CD4-positive, alpha-beta T cell treated with Interleukin-17A for 1 hour (primary cell): ENCODE results near the gene DGKI.

Experiments
- DNase-seq: peaks from one replicate; pipeline ENCODE4 v3.0.0-alpha.2; 2020

Gene DGKI

DNA sequence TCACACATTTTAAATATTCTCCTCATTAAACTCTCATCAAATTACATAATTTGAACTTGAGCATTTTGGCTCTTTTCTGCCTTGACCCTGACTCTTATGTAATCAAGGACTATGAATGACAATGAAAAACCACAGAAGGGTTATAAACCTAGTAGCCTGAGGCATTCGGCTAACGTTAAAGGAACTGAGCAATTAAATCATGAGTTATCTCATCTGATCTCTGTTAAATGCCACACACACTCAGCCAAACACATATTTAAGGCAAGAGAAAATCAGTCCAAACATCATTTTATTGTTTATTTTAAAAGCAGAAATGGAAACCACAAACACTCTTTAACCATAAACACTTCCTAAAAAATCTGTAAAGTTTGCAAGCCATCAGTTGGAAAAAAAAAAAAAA is 204.3 kb downstream of the DGKI start:
- DNase-seq: no peak

DNA sequence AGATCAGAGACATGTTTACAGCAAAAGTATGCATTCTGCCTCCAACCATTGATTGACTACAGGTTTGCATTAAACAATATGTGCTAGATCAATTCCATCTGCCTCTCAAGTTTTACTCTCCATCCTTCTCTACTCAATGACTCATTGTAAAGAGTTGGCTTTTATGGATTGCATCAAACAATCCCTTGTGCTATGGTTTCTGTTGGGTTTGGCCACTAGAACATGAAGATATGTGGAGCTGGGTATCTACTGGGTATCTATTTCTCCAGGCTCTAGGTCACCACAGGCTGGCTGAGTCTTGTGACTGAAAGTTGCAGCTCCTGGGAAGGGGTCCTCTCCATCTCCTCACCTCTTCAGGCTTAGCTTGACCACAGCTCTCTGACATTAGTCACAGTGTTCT is 204.7 kb downstream of the DGKI start:
- no peak for DNase-seq

DNA sequence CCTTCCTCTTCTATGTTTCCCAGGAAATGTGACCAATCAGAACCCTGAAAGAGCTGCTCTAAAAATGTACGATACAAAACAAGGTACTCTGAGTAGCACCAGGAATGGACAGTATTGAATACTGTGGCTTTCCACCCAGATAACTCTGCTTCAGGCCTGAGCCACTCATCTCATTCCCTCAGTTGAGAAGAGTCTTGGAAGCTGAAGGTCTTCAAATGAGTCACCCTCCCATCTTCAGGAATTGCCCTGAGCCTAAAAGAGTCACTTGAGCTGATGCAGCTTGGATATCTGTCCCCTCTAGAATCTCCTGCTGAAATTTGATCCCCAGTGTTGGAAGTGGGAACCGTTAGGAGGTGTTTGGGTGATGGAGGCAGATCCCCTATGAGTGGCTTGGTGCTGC is 210.4 kb downstream of the DGKI start:
- no peak for DNase-seq

DNA sequence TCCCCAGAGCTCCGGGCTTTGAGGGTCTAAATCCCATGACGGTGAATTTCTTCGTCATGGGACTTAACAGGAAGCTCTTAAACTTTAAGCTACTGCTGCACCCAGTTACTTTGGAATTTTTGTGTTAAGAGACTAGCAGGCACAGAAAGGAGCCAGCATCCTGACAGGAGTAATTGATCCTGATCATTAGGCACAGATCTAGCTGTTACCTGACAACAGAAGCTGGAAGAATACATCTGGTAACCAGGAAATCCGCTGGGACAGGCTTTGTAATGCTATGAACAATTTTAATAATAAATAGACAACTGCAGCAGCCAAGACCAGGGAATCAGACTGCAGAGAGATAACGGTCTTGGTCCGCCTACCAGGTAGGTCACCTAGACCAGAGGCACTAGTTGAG is 210.9 kb downstream of the DGKI start:
- DNase-seq: no peak

DNA sequence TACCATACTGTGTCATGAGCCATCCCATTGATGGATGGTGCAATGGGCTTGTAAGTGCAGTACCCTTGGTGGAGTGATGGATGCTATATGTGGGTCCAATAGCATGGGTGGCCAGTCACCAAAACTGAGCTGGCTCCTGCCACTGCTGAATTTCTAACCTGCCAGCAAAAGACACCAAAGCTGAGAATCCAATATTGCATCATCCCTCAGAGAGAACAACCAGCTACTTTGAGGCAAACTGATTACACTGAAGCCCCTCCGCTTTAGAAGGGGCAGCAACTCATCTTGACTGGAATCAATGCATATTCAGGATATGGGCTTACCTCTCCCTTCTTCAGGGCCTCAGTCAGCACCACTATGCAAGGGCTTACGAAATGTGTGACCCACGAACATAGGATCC is 211.6 kb downstream of the DGKI start:
- DNase-seq: no peak

DNA sequence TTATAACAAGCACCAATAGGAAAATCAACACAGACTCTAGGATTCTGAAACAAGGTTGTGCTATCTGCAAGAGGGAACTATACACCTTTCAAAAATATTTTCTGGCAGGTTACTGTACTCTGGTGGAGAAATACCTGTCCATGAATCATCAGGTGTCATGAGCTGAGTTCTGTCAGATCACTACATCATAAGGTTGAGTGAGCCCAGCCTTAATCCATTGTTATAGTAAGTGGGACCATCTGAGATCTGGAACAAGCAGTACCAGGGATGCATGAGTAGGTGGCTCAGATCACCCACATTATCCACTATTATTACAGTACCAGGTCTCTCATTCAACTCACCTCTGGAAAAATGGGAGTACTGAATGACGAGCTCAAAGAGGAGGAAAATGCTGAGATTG is 212.4 kb downstream of the DGKI start:
- DNase-seq: no peak

DNA sequence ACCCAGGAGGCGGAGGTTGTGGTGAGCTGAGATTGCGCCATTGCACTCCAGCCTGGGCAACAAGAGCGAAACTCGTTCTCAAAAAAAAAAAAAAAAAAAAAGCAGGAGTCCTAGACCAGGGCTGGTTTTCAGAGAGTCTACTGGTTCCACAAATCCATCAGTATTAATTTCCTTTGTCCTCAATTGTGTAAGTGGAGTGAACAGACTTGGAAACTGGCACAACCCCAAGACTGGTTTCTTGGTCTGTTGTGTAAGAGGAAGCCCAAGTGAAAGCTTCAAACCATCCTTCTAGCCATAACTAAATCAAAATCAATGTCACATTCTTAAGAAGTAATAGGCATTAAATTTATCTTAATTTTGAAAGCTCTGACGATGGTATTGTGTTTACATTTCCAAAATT is 213.6 kb downstream of the DGKI start:
- no peak for DNase-seq

DNA sequence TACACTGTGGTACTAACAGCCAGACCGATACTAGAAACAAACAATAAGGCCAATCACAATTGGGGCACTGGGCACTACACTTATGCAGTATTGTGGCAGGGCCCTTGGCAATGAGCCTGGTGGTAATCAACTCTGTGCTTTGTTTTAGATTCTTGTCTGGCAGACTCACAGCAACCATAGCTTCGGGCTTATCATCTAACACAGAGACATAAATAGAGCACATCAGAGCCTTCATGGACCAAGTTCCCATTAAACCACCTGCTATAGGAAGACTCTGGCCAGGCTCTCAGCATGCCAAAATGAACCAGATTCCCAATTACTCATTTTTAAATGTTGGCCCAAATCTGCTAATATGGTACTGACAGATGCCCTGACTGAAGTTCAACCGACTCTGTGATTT is 218.6 kb downstream of the DGKI start:
- no peak for DNase-seq

DNA sequence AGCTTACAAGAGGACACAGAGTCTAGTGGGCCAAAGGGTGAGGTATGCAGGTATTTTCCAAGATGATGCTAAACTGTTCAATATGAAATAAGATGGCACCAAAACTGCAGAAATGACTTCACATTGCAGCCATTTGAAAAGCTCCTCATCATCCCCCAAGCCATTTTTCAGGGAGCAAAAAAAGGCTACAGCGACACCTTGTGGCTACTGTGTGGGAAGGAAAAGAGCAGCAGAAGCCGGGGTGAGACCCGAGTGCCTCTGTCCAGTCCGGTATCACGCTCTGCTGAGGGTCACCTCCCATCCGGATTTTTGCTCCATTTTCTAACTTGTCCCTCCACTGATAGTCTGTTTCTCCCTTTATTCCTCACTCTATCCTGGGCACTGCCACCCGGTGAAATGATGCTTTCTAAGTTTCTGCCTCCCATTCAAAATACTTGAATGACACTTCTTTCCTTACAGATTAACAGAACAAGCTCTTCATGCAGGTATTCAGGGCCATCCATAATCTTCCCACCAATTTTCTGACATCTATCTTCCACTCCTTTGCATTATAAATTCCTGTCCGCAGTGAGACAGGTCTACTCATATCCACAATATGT is 220.2 kb downstream of the DGKI start:
- DNase-seq: peak; percentile 12

DNA sequence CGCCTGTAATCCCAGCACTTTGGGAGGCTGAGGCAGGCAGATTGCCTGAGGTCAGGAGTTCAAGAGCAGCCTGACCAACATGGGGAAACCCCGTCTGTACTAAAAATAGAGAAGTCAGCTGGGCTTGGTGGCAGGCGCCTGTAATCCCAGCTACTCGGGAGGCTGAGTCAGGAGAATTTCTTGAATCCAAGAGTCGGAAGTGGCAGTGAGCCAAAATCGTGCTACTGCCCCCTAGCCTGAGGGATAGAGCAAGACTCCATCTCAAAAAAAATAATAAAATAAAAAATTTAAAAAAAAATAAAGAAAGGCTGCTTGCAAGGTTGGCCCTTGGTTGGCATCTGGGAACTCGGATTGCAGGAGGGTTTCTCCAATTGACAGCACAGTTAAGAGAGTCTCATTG is 221.6 kb downstream of the DGKI start:
- DNase-seq: no peak

DNA sequence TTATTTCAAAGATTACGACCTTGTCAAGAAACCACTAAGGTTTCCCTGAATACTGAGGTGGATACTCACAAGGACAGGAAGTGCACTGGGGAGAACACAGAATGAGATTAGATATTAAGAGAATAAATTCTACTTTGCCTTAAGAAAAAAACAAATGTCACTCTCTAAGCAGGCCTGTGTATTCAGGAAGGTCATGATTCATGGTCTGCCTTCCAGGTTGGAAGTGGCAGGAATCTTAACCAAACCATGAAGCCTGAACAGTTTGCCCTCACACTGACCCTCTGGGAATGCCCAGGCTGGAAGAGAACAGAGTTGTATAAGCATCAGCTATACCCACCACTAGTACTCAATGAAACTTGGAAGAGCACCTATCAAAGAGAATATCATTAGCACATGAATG is 227.6 kb downstream of the DGKI start:
- DNase-seq: no peak

DNA sequence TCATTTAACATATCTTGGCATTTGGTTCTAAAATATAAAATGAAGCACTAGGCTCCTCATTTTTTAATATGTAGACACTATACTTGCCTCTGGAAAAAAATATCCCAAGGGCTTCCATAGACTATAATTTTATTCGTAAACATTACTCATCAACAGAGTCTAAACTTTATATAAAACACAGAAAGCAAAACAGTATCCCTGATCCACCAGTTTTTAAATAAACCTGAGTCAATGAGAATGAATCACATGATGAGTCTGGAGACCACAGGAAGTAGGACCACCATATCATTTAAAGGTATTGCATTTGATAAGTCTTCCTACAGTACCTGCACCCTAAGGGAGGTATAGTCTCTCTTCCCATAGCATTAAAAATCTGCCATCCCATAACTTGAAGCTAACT is 228.0 kb downstream of the DGKI start:
- DNase-seq: no peak

DNA sequence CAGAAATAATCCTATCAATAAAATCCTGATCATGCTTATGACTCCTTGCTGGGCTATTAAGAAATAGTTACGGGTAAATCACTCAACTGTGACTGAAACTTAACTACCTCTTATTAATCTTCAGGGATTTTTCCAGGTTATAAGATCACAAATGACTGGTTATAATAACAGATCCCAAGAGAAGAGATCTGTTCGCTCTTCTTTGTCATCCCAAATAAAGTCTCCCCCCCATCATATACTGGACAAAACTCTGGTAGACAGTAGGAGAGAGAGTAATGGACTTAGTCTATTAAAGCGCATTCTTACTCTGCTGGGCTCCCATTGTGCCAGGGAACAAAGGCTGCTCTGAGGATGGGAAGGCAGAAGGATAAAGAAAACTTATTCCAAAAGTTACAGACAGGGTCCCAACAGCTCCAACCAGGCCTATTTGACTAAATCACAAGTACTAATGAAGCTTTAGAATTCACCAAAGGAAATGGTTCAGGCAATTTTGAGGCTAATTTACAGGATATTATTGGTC is 233.7 kb downstream of the DGKI start:
- no peak for DNase-seq

DNA sequence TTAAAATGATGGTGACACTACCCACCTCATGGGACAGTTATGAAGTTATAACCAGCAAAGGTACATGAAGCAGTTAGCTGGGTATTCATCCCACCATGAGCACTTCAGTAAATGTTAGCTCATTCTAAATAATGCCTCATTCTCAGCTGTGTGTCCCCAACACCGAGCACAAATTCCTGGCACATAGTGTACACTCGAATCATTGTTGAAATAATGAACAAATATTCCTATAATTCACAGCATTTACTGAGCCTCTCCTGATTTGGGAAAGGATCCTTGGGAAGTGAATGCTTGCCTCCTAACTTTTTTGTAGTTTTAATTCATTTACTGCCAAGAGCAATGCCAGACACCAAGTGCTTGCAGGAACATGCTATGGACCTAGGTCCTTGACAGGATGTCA is 235.2 kb downstream of the DGKI start:
- DNase-seq: no peak

DNA sequence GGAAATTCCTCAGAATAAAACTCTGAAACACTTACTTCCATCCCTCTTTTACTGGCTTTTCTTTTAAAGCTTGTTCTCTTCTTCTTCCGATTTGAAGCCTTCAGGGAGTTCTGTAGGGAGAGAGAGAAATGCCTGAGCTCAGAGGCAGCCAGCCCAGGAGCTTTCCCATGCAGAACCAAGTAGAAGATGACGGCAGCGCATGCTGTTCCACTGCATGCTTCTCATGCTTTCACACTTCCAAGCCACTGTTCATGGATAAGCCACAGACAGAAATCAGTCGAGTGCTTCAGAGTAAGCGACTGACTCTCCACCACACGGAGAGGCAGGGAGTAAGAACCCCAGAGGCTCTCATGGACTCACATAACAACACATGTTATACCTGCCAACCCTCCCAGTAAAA is 237.3 kb downstream of the DGKI start:
- no peak for DNase-seq

DNA sequence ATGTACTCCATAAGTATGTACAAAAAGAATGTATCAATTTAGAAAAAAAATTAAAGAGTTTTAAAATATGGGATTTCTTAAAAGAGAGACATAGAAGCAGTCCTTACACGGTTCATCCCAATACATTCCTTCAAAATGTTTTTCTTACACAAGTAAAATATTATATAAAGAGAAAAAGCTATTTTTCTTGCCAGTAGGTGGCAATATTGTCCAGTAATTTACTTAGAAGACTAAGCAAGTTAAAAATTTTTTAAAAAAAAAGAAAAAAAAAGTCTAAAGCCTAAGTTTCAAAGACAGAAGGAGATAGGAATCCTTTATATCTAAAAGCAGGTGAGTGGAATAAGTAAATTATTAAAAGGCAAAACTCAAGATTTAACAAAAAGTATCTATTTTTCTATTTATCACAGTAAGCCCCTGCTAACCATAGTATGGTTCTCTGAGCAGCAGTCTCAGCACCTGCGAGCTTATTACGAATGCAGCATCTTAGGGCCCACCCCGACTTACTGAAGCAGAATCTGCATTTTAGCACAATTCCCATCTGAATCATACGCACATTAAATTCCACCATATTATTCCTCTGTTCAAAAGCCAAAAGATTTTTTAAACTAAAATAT is 240.6 kb downstream of the DGKI start:
- DNase-seq: peak; percentile 16

DNA sequence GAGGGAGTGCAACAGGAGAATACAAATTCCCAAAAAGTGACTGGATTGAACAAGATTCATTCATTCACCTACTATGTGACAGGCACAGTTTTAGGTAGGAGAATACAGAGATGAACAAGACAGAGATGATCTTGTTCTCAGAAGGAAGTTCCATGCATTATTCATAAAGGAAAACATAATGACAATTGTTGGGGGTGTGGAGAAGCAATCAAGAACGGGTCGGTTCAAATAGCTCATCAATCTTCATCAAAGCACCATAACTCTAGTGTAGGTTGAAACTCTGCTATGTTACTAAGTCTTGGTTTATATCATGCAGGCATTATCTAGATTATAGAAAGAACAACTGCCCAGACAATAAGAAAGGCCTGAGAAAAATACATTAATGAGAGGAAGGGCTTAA is 243.7 kb downstream of the DGKI start:
- DNase-seq: no peak

DNA sequence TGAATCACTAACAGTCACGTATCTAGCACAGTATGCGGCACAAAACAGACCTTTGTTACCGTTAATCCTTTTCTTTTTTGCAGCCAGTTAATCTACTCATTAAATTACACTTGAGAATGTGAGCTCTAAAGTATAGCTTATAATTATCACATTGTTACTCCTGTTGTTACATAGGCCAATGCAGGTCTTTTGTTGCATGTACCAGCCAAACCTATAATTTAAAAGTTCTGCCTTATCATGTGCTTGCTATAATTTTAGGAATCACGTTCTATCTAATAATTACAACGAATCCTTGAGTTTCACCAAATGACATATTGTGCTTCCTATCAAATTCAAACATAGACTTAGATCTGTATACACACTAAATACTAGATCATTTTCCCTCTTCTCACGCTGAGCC is 245.1 kb downstream of the DGKI start:
- DNase-seq: no peak

DNA sequence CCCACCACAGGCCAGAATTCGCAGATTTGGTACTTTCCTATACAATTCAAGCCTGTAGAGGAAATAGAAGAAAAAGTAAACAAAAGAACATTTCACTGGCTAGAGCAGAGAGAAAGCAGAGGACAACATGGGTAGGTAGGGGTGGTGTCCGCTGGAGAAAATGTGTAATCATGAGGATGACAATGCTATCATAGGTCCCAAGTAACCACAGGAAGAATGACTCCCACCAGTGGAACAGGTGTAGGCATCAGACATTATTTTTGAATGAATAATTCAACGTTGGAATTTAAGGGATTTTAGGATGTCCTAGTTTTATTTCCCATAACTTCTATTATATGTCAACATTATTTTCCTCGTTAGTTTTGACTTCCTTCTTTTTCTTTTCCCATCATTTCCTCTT is 248.9 kb downstream of the DGKI start:
- DNase-seq: no peak

DNA sequence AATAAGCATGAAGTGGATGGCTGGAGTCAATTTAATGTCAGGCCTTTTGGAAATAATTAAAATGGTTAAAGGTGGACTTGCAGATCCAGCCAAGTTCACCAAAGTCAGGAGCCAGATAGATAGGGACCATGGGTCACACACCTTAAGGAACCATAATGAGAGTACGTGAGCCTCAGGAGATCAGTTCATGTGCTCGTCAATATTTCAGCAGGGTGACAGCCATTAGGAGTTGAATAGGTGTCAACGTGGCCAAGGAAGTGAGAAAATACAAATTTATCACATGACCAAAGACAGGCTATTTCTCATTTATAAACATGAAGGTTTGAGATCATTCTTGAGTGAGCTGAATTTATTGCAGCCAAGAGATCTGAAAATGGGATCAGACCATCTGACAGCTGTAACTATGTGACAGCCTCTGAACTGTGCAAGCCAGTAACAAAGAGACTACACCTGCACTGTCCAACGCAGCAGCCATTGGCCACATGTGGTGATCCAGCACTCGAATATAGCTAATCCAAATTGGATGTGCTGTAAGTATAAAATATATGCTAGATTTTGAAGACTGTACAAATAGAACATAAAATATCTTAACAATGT is 253.6 kb downstream of the DGKI start:
- no peak for DNase-seq

DNA sequence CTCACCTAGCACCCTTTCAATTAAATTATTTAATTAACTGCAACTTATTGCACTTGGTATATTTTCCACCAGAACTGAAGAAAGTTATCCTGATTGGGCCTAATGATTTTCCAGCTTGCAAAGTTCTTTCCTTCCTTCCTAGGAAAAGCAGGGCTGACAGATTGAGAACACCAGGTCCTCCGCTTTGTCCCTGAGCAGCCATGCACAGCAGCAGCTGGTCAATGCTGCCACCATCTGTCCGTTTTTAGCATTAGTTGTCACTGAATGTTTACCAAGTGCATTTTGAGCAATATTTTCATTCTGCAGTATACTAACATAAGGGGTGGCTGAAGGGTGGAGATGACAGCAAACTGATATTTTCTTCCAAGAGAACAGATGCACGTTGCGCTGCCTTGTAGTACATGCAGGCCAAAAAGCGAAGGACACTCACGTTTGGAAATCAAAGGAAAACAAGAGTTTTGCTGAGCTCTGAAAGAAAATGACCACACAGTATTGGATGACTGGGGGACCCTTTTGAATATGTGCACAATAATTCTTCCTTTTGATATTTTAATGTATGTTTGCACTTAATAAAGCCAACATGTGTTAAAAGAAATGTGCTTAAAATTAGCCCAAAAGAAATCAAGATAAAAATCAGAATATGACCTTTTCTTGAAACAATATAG is 254.4 kb downstream of the DGKI start:
- no peak for DNase-seq

DNA sequence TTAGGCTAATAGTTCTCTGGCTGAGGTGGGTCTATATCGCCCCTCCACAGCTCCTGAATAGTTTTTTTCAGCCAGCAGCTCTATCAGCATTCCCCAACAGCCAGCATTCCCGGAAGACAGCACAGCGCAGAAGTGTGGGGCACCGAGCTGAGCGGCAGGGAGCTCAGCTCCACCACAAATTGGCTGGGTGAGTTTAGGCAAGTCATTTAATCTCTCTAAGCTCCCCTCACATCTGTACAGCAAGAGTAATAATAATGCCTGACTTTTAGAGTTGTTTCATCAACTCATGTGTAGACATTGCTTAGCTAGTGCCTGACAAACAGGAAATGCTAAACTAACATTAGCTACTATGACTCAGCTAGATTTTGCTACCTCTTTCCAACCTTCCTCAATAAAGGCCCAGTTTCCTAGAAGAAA is 255.3 kb downstream of the DGKI start:
- DNase-seq: no peak

DNA sequence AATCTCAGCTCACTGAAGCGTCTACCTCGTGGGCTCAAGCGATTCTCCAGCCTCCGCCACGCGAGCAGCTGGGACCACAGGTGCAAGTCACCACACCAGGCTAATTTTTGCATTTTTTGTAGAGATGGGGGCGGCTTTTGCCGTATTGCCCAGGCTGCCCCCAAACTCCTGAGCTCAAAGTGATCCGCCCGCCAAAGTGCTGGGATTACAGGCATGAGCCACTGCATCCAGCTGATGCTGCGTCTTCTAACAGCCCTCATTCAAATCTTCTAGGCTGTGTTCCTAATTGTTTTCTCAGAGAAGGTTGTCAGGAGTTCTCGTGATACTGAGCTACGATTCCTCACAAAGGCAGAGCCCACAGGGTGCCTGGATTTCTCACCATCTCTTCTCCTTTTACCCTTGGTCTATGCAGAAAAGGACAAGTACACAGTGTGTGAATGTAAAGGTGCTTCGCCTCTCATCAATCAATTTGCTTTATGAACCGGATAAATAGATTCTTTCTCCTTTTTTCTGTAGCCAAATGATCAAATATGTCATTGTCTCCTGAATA is 255.9 kb downstream of the DGKI start:
- no peak for DNase-seq
